ENCODE data around the gene PIK3C2A.

Gene PIK3C2A

DNA sequence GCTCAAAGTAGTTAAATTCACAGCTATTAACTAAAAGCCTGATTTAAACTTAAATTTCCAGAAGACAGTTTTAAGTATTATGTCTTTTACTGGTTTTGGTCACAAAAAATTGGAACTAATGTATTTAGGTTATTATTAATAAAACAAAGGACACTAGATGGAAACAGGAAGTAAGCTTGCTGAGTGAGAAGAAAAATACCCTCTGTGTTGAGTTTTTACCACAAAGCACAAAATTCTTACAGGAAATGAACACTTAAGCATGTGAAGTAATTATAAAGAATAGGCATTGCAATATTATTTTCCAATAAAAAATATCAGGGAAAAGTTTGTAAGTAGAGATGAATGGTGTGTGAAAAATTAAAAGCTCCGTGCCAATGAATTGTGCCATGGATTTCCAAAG lies 46.3 kb downstream of the PIK3C2A start:
- DNase-seq (ENCODE audit: low read depth), result no peak

DNA sequence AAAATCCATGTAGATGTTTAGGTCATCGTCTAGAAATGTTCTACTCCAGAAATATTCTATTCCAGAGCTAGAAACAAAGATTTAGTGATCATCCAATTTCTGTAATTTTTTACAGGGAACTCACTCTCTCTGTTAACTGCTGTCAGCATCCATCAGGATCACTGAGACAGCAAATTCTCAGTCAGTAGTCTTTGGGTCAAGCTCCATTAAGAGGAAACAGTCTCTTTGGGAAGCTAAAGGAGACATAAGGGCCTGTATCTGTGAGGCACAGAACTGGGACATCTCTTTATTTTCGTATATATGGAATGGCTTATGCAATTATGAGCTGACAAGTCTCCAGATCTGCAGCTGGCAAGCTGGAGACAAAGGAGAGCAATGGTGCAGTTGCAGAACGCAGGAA lies 48.3 kb downstream of the PIK3C2A start:
- DNase-seq (ENCODE audit: low read depth), result no peak

Measured in stimulated activated CD8-positive, alpha-beta memory T cell treated with anti-CD3 and anti-CD28 coated beads, Interleukin-4, amount 100 ng/mL, for 24 hours (primary cell).